ENCODE measurements around the gene TMEM131. TPM values are rescaled to one million over a fixed set of nuclear protein-coding genes. Genes with fewer than 3 reads are reported as not detected.

TMEM131 gene
- total and polyA plus RNA-seq, 10 of the 15 experiments (the other 5 are each of a cell fraction or from before 2014, with no cell fraction given), result 6.0 to 48.2 (median 23.2) TPM

GRCh38 chr2:97708048-97708380 lies 287.7 kb downstream of the TMEM131 start:
- intact Hi-C loops (cut with micrococcal nuclease; ENCODE audit: unreplicated experiment), result loop anchor here (10.0 kb wide), 1 partner anchor 477 kb away; no protein-coding TSS in a partner anchor
- ChIA-PET SMC1A (ENCODE audit: uncharacterized antibody, unreplicated experiment) (interaction anchor here (1.6 to 2.9 kb wide), 2 partner anchors 9 to 677 kb away, joined by 6 to 15 read pairs; no protein-coding TSS in a partner anchor), RAD21 (ENCODE audit: unreplicated experiment) (interaction anchor here (0.8 to 3.5 kb wide), 3 partner anchors 9 to 677 kb away, joined by 3 to 15 read pairs (median 7); no protein-coding TSS in a partner anchor), POLR2A (interaction anchor here (0.7 kb wide), 1 partner anchor 42 kb away, joined by 3 read pairs; no protein-coding TSS in a partner anchor), CTCF (interaction anchor here (0.9 to 4.0 kb wide), 5 partner anchors 9 to 718 kb away, joined by 3 to 40 read pairs (median 4); no protein-coding TSS in a partner anchor)
- H3K4me3 ChIP-seq, result no peak overlapping the region
- no peaks in the 10 kb centered on the region for H3K4me1 ChIP-seq (ENCODE audit: control insufficient read depth, insufficient read depth, low read length)
- no peak overlapping the region for H3K27ac ChIP-seq (ENCODE audit: control insufficient read depth, insufficient read depth)
- H4K20me1 ChIP-seq (ENCODE audit: control insufficient read depth, insufficient read depth), result no peaks in the 10 kb centered on the region
- H3K4me2 ChIP-seq (ENCODE audit: control insufficient read depth, insufficient read depth), result no peak overlapping the region
- H3K27me3 ChIP-seq (replicated peaks in 1 of 2; ENCODE audit: control insufficient read depth in 2 of 2, insufficient read depth in 2 of 2, low read length in 1 of 2), result no peaks in the 10 kb centered on the region
- ATAC-seq (no peak; the same call in 2 of the 3 replicates), DNase-seq (ENCODE audit: low read depth, low spot score) (no peak), FAIRE-seq (no peak)
- H2AFZ ChIP-seq (ENCODE audit: control insufficient read depth, low read depth, low read length), result no peak overlapping the region
- BruUV-seq (replicated peaks), result no TSS peak
- WGBS (ENCODE audit: insufficient coverage, insufficient replicate concordance, low lambda C conversion rate, missing lambda C conversion rate), result 10% methylated on average over 4 of the region's 4 CpGs
- H3K9me3 ChIP-seq (replicated peaks; ENCODE audit: control insufficient read depth, insufficient read depth, low read length), result no peaks in the 10 kb centered on the region
- no peaks in the 10 kb centered on the region for H3K79me2 ChIP-seq (ENCODE audit: control insufficient read depth, insufficient read depth, low read length)
- no peaks in the 10 kb centered on the region for H3K36me3 ChIP-seq (ENCODE audit: control insufficient read depth in 2 of 2, insufficient read depth in 2 of 2, low read length in 1 of 2)
- in situ Hi-C loops (cut with MboI), result no loop called here
- no peak overlapping the region for H3K9ac ChIP-seq (ENCODE audit: control insufficient read depth, insufficient read depth, low read length)
- no peak for TF ChIP-seq ZNF207 (IDR thresholded peaks at IDR 0.05; ENCODE audit: borderline replicate concordance)
- TF ChIP-seq TBL1XR1 (IDR thresholded peaks at IDR 0.05; ENCODE audit: low read depth, low read length), result no peak
- TF ChIP-seq SMAD1 (IDR thresholded peaks at IDR 0.05; ENCODE audit: low read depth, partially characterized antibody), result no peak
- no peak for TF ChIP-seq PML (IDR thresholded peaks at IDR 0.05; ENCODE audit: low read length)
- no peak for TF ChIP-seq GABPA (IDR thresholded peaks at IDR 0.05; ENCODE audit: low read depth)
- TF ChIP-seq E2F8 (IDR thresholded peaks at IDR 0.05; ENCODE audit: low read depth, partially characterized antibody), result no peak
- no peak for TF ChIP-seq POLR2AphosphoS5 (IDR thresholded peaks at IDR 0.05; ENCODE audit: low read length)
- no peak for TF ChIP-seq MXI1 (IDR thresholded peaks at IDR 0.05; ENCODE audit: low read depth, low read length)
- no peak for TF ChIP-seq CREB1 (IDR thresholded peaks at IDR 0.05; ENCODE audit: low read depth)
- no peak for TF ChIP-seq CBX3 (IDR thresholded peaks at IDR 0.05; ENCODE audit: borderline replicate concordance, low read depth)
- no peak for TF ChIP-seq ZBTB40 (IDR thresholded peaks at IDR 0.05; ENCODE audit: borderline replicate concordance)
- no peak for TF ChIP-seq CBX5 (IDR thresholded peaks at IDR 0.05; ENCODE audit: low read depth)
- no peak for TF ChIP-seq NKRF (conservative IDR thresholded peaks at IDR 0.05)
- TF ChIP-seq RELA (IDR thresholded peaks at IDR 0.05; ENCODE audit: borderline replicate concordance, partially characterized antibody), result no peak
- TF ChIP-seq ESRRA (IDR thresholded peaks at IDR 0.05; ENCODE audit: low read length), result no peak
- TF ChIP-seq MEF2B (IDR thresholded peaks at IDR 0.05; ENCODE audit: partially characterized antibody, poor library complexity, severe bottlenecking), result no peak
- TF ChIP-seq STAT1 (conservative IDR thresholded peaks at IDR 0.05), result no peak

All from GM12878 (cell line).